Liver (tissue), 3 donors: ENCODE measurements around the gene CACNA1E.

ENCODE experiments used
- CTCF ChIP-seq: fragments of 150-350 bp; IDR thresholded peaks from 2 replicates; pipeline ENCODE4 v1.5.1; 2017; ENCODE audit warnings: improper control_type of control experiment, low read depth, low read length; ENCODE audit not compliant: missing input control
- GABPA ChIP-seq, 2 donors: IDR thresholded peaks in 1 of 2; conservative IDR thresholded peaks in 1 of 2; 2 replicates each; pipeline ENCODE4 v1.6.1; 2016; ENCODE audit warnings: antibody characterized with exemption in 2 of 2, mild to moderate bottlenecking in 1 of 2, moderate library complexity in 1 of 2
- donor health status: healthy.
- donor health status: healthy.

- TF ChIP-seq CTCF (no peak), GABPA (IDR thresholded peaks at IDR 0.05 in 1 of 2, conservative IDR thresholded peaks at IDR 0.05 in 1 of 2) (no peak)
Measured at GRCh38 chr1:181704546-181704945, 221.2 kb downstream of the CACNA1E start.
